AG09319 (cell line): Measurements from ENCODE around the gene XPC.
A peak's percentile ranks its signal among the peaks of the same experiment; 100 is the strongest.

Experiments
- DNase-seq: peaks from one replicate; pipeline ENCODE4 v3.0.0-alpha.2; 2010; ENCODE audit warnings: low read depth; ENCODE audit errors: extremely low read depth
- TF ChIP-seq, protein P1 (sequence below): IDR thresholded peaks from 2 replicates; pipeline ENCODE4 v1.5.1; 2011; ENCODE audit warnings: low read depth, mild to moderate bottlenecking, inconsistent platforms, low read length, moderate library complexity

Gene XPC

DNA sequence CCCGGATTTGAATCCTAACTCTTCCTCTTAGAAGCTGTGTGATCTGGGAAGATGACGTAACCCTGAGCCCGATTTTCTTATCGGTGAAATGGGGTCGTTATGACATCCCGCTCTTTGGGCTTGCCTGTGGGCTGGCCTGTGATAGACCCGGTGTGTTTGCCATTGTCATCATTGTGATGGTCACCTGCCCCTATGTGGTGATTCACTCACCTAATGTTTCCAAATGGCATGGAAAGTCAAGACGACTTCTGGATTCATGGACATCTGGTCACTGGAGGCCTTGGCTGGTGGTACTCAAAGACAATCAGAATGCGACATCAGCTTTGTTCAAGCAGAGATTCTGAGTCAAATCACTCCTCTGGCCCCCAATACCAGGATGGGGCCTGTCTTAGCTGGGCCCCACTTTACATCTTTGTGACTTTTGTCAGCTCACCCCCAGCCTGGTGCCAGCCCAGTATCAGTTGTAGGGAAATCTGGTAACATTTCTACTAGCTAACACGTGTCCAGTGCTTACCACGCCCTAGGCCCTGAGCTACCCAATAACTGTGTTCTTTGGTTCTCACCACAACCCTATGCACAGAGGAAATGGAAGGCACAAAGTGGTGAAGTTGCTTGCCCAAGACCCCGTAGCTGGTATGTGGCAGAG, 50.8 kb downstream of the XPC start:
- DNase-seq, result no peak
- TF ChIP-seq, protein P1, sequence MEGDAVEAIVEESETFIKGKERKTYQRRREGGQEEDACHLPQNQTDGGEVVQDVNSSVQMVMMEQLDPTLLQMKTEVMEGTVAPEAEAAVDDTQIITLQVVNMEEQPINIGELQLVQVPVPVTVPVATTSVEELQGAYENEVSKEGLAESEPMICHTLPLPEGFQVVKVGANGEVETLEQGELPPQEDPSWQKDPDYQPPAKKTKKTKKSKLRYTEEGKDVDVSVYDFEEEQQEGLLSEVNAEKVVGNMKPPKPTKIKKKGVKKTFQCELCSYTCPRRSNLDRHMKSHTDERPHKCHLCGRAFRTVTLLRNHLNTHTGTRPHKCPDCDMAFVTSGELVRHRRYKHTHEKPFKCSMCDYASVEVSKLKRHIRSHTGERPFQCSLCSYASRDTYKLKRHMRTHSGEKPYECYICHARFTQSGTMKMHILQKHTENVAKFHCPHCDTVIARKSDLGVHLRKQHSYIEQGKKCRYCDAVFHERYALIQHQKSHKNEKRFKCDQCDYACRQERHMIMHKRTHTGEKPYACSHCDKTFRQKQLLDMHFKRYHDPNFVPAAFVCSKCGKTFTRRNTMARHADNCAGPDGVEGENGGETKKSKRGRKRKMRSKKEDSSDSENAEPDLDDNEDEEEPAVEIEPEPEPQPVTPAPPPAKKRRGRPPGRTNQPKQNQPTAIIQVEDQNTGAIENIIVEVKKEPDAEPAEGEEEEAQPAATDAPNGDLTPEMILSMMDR, result no peak

DNA sequence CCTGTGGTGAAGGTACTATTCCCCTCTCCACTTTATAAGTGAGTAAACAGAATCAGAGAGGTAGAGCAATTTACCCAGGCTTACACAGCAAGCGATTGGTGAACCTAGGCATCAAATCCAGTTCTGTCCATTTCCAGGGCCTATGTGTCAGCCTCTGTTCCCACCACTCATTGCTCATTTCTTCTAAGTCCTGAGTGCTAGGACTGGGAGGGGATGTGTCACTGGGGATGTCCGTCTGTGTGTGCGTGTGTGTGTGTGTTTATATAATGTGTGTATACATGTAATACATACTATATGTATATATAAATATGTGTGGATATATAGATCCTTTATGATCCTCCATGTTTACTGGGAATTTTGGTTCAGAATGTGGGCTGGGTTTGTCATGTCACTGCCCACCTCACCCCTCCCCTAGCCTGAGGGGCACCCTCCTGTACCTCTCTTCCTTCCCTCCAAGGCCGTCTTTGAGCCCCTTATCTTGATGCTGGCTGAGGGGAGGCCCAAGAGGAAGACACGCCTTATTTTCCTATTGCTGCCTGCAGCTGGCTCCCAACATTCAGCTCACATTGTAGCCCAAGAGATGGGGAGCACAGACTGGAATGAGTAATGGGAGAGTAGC, 51.4 kb downstream of the XPC start:
- TF ChIP-seq, protein P1, result no peak
- DNase-seq, result no peak

DNA sequence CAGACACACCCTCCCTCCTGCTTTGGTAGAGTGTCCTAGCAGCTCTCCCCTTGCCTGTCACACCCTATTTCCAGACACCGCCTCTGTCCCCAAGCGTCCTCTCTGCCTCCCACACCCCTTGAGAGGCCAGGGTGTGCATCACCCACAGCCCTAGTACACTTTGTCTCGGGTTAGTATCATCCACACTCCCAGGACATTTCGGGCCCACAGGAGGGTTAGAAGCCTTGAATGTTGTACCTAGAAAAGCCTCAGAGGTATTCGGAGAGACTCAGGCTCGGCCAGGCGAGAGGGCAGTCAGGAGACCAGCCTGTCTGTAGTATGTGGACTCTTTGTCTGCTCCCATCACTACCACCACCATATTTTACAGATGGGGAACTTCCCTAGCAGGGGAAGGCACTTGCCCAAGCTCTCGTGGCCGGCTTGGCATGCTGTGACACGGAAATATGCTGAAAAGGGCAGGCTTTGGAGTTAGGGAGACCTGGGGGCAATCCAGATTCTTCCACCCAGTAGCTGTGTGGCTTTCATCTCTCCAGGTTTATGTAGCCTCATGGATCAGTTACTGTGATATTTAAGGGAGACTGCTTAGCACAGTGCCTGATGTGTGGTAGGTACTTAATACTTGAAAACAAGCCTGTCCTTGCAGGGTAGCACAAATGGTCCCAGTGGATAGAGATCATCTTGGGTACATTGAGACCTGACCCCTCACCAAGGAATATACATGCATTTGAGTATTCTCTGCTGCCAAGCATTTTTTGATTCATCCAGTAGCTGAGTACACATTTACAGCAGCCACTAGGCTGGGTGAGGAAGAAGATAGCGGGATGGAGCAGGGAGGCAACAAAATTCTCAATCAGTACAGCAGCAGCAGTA, 52.1 kb downstream of the XPC start:
- TF ChIP-seq, protein P1, result no peak
- DNase-seq, result no peak

DNA sequence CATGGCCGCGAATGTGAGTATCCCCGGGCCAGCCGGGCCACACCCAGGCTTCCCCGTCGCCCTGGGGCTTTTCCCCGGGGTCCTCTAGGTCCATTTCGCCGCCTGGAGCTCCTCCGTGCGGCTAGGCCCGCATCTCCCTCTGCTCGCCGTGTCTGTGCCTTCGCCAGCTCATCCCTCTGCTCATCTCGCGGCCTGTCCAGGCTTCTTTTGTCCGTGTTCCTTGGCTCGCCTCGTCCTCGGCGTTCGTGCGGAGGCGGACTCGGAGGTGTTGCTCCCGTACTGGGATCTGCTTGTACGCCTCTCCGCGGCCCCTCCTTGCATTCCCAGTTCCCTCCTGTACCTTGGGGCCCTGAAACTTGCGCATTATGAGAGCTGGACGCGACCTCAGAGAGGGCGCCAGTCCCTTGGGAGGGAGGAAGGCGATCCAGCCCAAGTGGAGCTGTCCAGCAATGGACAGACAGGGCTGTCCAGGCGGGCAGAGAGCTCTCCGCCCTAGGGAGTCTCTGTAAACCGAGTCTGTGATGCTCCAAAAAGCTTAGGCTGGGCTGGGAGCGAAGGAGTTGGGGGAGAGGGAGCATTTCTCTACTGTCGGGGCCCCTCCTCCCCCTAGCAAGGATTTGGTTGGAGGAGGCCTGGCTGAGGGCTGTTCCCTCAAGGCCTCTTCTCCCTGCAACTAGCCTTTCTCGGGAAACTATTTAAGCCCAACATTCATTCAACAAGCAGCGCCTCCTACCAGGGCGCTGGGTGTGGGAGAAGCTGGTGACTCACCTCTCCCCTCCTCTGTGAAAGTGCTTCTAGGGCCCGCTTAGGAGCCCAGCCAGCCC, 53.0 kb downstream of the XPC start:
- TF ChIP-seq, protein P1, result peak; percentile 13
- peak; percentile 85 for DNase-seq

DNA sequence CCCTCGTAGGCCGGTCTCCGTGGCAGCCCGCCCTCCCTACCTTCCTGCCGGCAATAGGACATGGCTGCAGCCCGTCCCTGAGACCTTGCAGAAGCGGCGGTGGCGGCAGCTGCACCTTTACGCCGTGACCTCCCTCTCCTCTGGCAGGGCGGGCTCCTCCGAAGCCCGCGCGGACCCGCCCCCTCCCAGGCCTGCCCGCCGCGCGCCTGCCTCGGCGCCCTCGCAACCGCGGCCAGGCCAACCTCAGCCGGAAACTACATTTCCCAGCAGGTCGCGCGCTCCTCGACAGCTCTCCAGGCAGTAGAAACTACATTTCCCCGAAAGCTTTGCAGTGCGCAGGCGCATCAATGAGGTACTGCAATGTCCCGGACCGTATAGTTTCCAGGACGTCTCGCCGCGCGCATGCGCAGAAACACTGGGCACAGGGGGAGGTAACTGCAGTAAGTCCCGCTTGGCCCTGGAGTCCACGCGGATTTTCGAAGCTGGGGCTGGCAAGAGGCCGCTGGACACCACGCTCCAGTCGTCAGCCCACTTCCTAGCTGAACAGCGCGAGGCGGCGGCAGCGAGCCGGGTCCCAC, 53.7 kb downstream of the XPC start, which contains the start of the genes CHCHD4 and TMEM43:
Gene CHCHD4 (minus strand): TSS at position 256 of the 578 bp plus-strand sequence. CDS start 194 bp downstream, at position 62.
Gene TMEM43 (plus strand): TSS at position 438 of the 578 bp plus-strand sequence. CDS start 142 bp downstream, outside the sequence.
- TF ChIP-seq, protein P1, result no peak; the same call in 1 of the 2 replicates
- peak; percentile 99 for DNase-seq

DNA sequence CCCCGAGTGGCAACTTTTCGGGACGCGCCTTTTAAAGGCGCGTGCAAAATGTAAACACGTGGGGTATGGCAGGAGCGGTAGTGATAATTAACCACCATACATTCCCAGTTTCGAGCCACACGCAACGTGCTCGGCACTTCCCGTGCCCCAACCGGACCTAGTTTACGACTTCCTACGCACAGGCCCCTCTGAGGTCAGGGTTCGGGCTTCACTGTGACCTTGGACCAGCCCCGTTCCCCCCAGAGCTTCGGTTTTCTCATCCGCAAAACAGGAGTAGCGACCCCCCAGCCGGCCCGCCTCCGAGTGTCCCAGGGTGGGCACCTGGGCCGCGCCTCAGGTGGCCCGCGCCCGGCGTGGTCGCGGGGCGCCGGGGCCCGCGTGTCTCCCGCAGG, 54.2 kb downstream of the XPC start:
- DNase-seq, result no peak
- TF ChIP-seq, protein P1, result no peak
